A673 (cell line): Measurements from ENCODE around the gene ANKRD13A. TPM values are rescaled to one million over a fixed set of nuclear protein-coding genes. Genes with fewer than 3 reads are reported as not detected.

ENCODE experiments used
- Bru-seq: library from RNA; stranded (reverse); fragments of 400-500 nt; gene quantifications from one replicate; lab custom pipeline; 2021; lab: Mats Ljungman, UMichigan
- BruChase-seq, 2 experiments: library from RNA; stranded (reverse); fragments of 400-500 nt; gene quantifications; one replicate each; lab custom pipeline; 2021; lab: Mats Ljungman, UMichigan
- BruUV-seq: library from RNA; stranded (reverse); fragments of 400-500 nt; replicated peaks from 2 replicates; lab custom pipeline; 2021; lab: Mats Ljungman, UMichigan
- CTCF ChIA-PET: fragments of 300-600 bp; sonication (Branson Sonifier 250); formaldehyde crosslinking; loops from one replicate; lab custom pipeline; 2022; ENCODE audit warnings: antibody characterized with exemption; lab: Charles Lee
- POLR2A ChIA-PET: fragments of 300-600 bp; sonication (Branson Sonifier 250); formaldehyde crosslinking; loops from one replicate; lab custom pipeline; 2022; ENCODE audit warnings: antibody characterized with exemption; ENCODE audit not compliant: low non-redundant PET; lab: Charles Lee
- DNase-seq: peaks from one replicate; pipeline ENCODE4 v3.0.0-alpha.2; 2015; ENCODE audit warnings: low spot score
- H3K27ac ChIP-seq: fragments of 200-600 bp; sonication (generic); 2 replicates; pipeline ENCODE4 v1.5.1; 2016; ENCODE audit warnings: mixed run types, low read depth, mild to moderate bottlenecking, mixed read lengths, antibody characterized with exemption, low read length; ENCODE audit not compliant: poor library complexity, severe bottlenecking
- H3K27me3 ChIP-seq: fragments of 200-600 bp; sonication (generic); replicated peaks from 2 replicates; pipeline ENCODE4 v1.6.1; 2017; ENCODE audit warnings: mixed run types, low read depth, mild to moderate bottlenecking, mixed read lengths, antibody characterized with exemption, low read length; ENCODE audit not compliant: insufficient read depth, poor library complexity
- H3K36me3 ChIP-seq: fragments of 200-600 bp; sonication (generic); 2 replicates; pipeline ENCODE4 v1.6.1; 2016; ENCODE audit warnings: mixed run types, mild to moderate bottlenecking, mixed read lengths, antibody characterized with exemption, low read length; ENCODE audit not compliant: insufficient read depth, poor library complexity, severe bottlenecking
- H3K4me1 ChIP-seq: fragments of 200-600 bp; sonication (generic); 2 replicates; pipeline ENCODE4 v1.6.1; 2017; ENCODE audit warnings: mixed run types, mild to moderate bottlenecking, mixed read lengths, antibody characterized with exemption, low read length; ENCODE audit not compliant: insufficient read depth, poor library complexity, severe bottlenecking
- H3K4me3 ChIP-seq: fragments of 200-600 bp; sonication (generic); 2 replicates; pipeline ENCODE4 v1.5.1; 2016; ENCODE audit warnings: low read depth, mixed run types, mild to moderate bottlenecking, mixed read lengths, low read length; ENCODE audit not compliant: poor library complexity, severe bottlenecking
- H3K9me3 ChIP-seq: fragments of 200-600 bp; sonication (generic); 2 replicates; pipeline ENCODE4 v1.6.1; 2016; ENCODE audit warnings: mixed run types, low read depth, mild to moderate bottlenecking, mixed read lengths, antibody characterized with exemption, low read length; ENCODE audit not compliant: poor library complexity, severe bottlenecking
- EZH2 ChIP-seq: fragments of 200-600 bp; sonication (generic); IDR thresholded peaks from 2 replicates; pipeline ENCODE4 v1.6.1; 2017; ENCODE audit warnings: borderline replicate concordance, low read depth, mild to moderate bottlenecking, mixed read lengths, antibody characterized with exemption, low read length; ENCODE audit not compliant: poor library complexity, severe bottlenecking
- intact Hi-C: fragments of 100-400 bp; cut with micrococcal nuclease; formaldehyde crosslinking; loops from one replicate; pipeline ENCODE4 v1.10.0; 2022; ENCODE audit not compliant: unreplicated experiment
- long read RNA-seq: library from polyadenylated mRNA; stranded (forward); transcript quantifications from one replicate; pipeline ENCODE4 v2.0.0, GENCODE V29; 2022
- total RNA-seq: library from RNA; stranded (reverse); gene quantifications from 2 replicates; pipeline ENCODE4 v1.2.3, GENCODE V29; 2021
- TF ChIP-seq, protein P1 (sequence below): fragments of 300-800, 200-600 bp; sonication (generic); conservative IDR thresholded peaks from 2 replicates; pipeline ENCODE4 v1.5.1; 2017; ENCODE audit warnings: low read depth, mild to moderate bottlenecking, antibody characterized with exemption, low read length, moderate library complexity, mixed read lengths

Gene ANKRD13A
- total RNA-seq (19.8 and 22.6 TPM in 2 replicates), Bru-seq, nascent RNA (percentile 59 among the genes with signal in this experiment), BruChase-seq, experiment 1, labeled RNA remaining after a 2-hour chase (percentile 66 among the genes with signal in this experiment), BruChase-seq, experiment 2, labeled RNA remaining after a 6-hour chase (percentile 64 among the genes with signal in this experiment)
- long read RNA-seq, full-length matches to known transcripts: 15 of 34 reads
- long read RNA-seq, partial matches to known transcripts: 1 of 34 reads
- long read RNA-seq, other reads (novel, unspliced or antisense): 18 of 34 reads

GRCh38 chr12:109998904-109999648 lies at the start of gene ANKRD13A:
TSS of gene ANKRD13A (plus strand) at chr12:109999430. CDS start at chr12:109999689, 259 bp downstream.
- intact Hi-C loops: no loop called here
- peak within 1 kb of the TSS; percentile 94 for H3K27ac ChIP-seq
- POLR2A ChIA-PET: no interaction called here
- no peaks in the 10 kb centered on the region for H3K9me3 ChIP-seq
- peak within 1 kb of the TSS; percentile 78 for H3K4me3 ChIP-seq
- TF ChIP-seq EZH2: no peak
- TF ChIP-seq, protein P1, sequence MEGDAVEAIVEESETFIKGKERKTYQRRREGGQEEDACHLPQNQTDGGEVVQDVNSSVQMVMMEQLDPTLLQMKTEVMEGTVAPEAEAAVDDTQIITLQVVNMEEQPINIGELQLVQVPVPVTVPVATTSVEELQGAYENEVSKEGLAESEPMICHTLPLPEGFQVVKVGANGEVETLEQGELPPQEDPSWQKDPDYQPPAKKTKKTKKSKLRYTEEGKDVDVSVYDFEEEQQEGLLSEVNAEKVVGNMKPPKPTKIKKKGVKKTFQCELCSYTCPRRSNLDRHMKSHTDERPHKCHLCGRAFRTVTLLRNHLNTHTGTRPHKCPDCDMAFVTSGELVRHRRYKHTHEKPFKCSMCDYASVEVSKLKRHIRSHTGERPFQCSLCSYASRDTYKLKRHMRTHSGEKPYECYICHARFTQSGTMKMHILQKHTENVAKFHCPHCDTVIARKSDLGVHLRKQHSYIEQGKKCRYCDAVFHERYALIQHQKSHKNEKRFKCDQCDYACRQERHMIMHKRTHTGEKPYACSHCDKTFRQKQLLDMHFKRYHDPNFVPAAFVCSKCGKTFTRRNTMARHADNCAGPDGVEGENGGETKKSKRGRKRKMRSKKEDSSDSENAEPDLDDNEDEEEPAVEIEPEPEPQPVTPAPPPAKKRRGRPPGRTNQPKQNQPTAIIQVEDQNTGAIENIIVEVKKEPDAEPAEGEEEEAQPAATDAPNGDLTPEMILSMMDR: no peak
- CTCF ChIA-PET: no interaction called here
- peak; percentile 95 for DNase-seq
- BruUV-seq: no TSS peak
- H3K4me1 ChIP-seq: peaks cover 21% of the 10 kb centered on the region
- H3K36me3 ChIP-seq: no peaks in the 10 kb centered on the region
- H3K27me3 ChIP-seq: no peaks in the 10 kb centered on the region

DNA sequence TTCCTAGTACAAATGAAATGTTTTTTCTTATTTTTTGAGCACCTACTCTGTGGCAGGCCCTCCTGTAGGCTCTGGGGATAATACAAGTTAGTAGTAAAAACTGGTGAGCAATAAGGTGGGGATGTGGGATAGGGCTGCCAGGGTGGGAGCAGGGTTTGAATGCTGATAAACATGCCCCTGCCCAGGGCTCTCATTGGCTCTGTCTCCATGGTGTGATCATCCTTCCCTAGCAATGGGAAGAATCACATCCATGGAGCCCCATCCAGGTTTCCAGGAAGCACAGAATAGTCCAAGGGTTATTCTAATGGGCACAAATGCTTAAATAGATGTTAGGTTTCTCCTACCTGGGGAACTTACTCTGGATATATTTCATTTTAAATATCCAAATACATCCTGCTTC lies 48.6 kb upstream of the ANKRD13A start:
- no TSS peak for BruUV-seq
- ChIA-PET POLR2A (no interaction called here), CTCF (no interaction called here)
- TF ChIP-seq EZH2: no peak
- TF ChIP-seq, protein P1: no peak
- H3K27ac ChIP-seq: no peak overlapping the region
- no peak overlapping the region for H3K4me3 ChIP-seq
- no peaks in the 10 kb centered on the region for H3K27me3 ChIP-seq
- H3K4me1 ChIP-seq: peaks cover 18% of the 10 kb centered on the region
- H3K36me3 ChIP-seq: peaks cover 45% of the 10 kb centered on the region
- DNase-seq: no peak
- H3K9me3 ChIP-seq: no peaks in the 10 kb centered on the region
- intact Hi-C loops: no loop called here

GRCh38 chr12:109951136-109951535 lies 48.1 kb upstream of the ANKRD13A start:
- no peaks in the 10 kb centered on the region for H3K27me3 ChIP-seq
- H3K4me3 ChIP-seq: no peak overlapping the region
- CTCF ChIA-PET: no interaction called here
- no peak for DNase-seq
- H3K36me3 ChIP-seq: peaks cover 45% of the 10 kb centered on the region
- peaks cover 18% of the 10 kb centered on the region for H3K4me1 ChIP-seq
- POLR2A ChIA-PET: no interaction called here
- no peaks in the 10 kb centered on the region for H3K9me3 ChIP-seq
- intact Hi-C loops: no loop called here
- no TSS peak for BruUV-seq
- TF ChIP-seq, protein P1: no peak
- TF ChIP-seq EZH2: no peak
- H3K27ac ChIP-seq: no peak overlapping the region
